Activated CD4-positive, alpha-beta T cell treated with anti-CD3 and anti-CD28 coated beads, Interleukin-2, amount 10 ng/mL, durations not matched to agents 7 days and 5 days (primary cell): ENCODE data around the gene PHF12. TPM values are rescaled to one million over a fixed set of nuclear protein-coding genes. Genes with fewer than 3 reads are reported as not detected.

Experiments
- CTCF ChIA-PET: fragments of 350-600 bp; sonication (Branson Sonifier 250); formaldehyde crosslinking; loops from one replicate; lab custom pipeline; 2021; ENCODE audit warnings: antibody characterized with exemption; lab: Charles Lee
- POLR2A ChIA-PET: fragments of 350-600 bp; sonication (Branson Sonifier 250); formaldehyde crosslinking; loops from one replicate; lab custom pipeline; 2021; ENCODE audit warnings: antibody characterized with exemption; lab: Charles Lee
- DNase-seq: peaks from one replicate; pipeline ENCODE4 v3.0.0-alpha.2; 2020
- H3K27ac Mint-ChIP-seq: one replicate; pipeline ENCODE4 v1.8.0; 2021; ENCODE audit warnings: mild to moderate bottlenecking, moderate library complexity, mixed read lengths
- H3K27me3 Mint-ChIP-seq: one replicate; pipeline ENCODE4 v1.8.0; 2021; ENCODE audit warnings: mixed read lengths
- H3K36me3 Mint-ChIP-seq: one replicate; pipeline ENCODE4 v1.8.0; 2021; ENCODE audit warnings: low read depth, mixed read lengths
- H3K4me1 Mint-ChIP-seq: one replicate; pipeline ENCODE4 v1.8.0; 2021; ENCODE audit warnings: mixed read lengths
- H3K4me3 Mint-ChIP-seq: one replicate; pipeline ENCODE4 v1.8.0; 2021; ENCODE audit warnings: mild to moderate bottlenecking, moderate library complexity, mixed read lengths
- H3K9me3 Mint-ChIP-seq: one replicate; pipeline ENCODE4 v1.8.0; 2021; ENCODE audit warnings: mixed read lengths
- total RNA-seq, 2 experiments: library from RNA; stranded (reverse); gene quantifications; one replicate each; pipeline ENCODE4 v1.2.3, GENCODE V29; 2021

PHF12 gene
- total RNA-seq, 2 experiments from 2014 or later, result 72.3 to 78.1 TPM

- DNase-seq, result no peak
- H3K36me3 Mint-ChIP-seq, result peaks cover 4% of the 10 kb centered on the region
- no peak overlapping the region for H3K27ac Mint-ChIP-seq
- no peaks in the 10 kb centered on the region for H3K9me3 Mint-ChIP-seq
- H3K4me3 Mint-ChIP-seq, result no peak overlapping the region
- peaks cover 7% of the 10 kb centered on the region for H3K4me1 Mint-ChIP-seq
- H3K27me3 Mint-ChIP-seq, result no peaks in the 10 kb centered on the region
- ChIA-PET CTCF (interaction anchor here (0.6 to 1.7 kb wide), 5 partner anchors 17 to 55 kb away, joined by 3 to 4 read pairs (median 3); no protein-coding TSS in a partner anchor), POLR2A (no interaction called here)
Observed at GRCh38 chr17:28864991-28865849, 86.1 kb downstream of the PHF12 start.

- peaks cover 7% of the 10 kb centered on the region for H3K4me1 Mint-ChIP-seq
- H3K27ac Mint-ChIP-seq, result no peak overlapping the region
- H3K4me3 Mint-ChIP-seq, result no peak overlapping the region
- ChIA-PET CTCF (interaction anchor here (2.4 kb wide), 1 partner anchor 15 kb away, joined by 11 read pairs; no protein-coding TSS in a partner anchor), POLR2A (no interaction called here)
- peaks cover 6% of the 10 kb centered on the region for H3K36me3 Mint-ChIP-seq
- no peak for DNase-seq
- H3K9me3 Mint-ChIP-seq, result no peaks in the 10 kb centered on the region
- H3K27me3 Mint-ChIP-seq, result no peaks in the 10 kb centered on the region
Observed at GRCh38 chr17:28863953-28864352, 87.4 kb downstream of the PHF12 start.

GRCh38 chr17:28862561-28862960, 88.8 kb downstream of the PHF12 start:
- peaks cover 7% of the 10 kb centered on the region for H3K4me1 Mint-ChIP-seq
- H3K27ac Mint-ChIP-seq, result peak overlapping the region; percentile 21
- H3K9me3 Mint-ChIP-seq, result no peaks in the 10 kb centered on the region
- CTCF ChIA-PET, result interaction anchor here (1.0 to 2.4 kb wide), 2 partner anchors 14 to 30 kb away, joined by 3 to 11 read pairs; no protein-coding TSS in a partner anchor
- peaks cover 12% of the 10 kb centered on the region for H3K36me3 Mint-ChIP-seq
- DNase-seq, result no peak
- no peaks in the 10 kb centered on the region for H3K27me3 Mint-ChIP-seq
- H3K4me3 Mint-ChIP-seq, result no peak overlapping the region
- POLR2A ChIA-PET, result no interaction called here

GRCh38 chr17:28861393-28862203, 89.7 kb downstream of the PHF12 start:
- H3K9me3 Mint-ChIP-seq, result no peaks in the 10 kb centered on the region
- no peak overlapping the region for H3K27ac Mint-ChIP-seq
- H3K4me1 Mint-ChIP-seq, result peaks cover 7% of the 10 kb centered on the region
- DNase-seq, result no peak
- ChIA-PET POLR2A (no interaction called here), CTCF (interaction anchor here (0.6 to 2.4 kb wide), 5 partner anchors 9 to 1020 kb away, joined by 3 to 11 read pairs (median 3); no protein-coding TSS in a partner anchor)
- no peak overlapping the region for H3K4me3 Mint-ChIP-seq
- H3K36me3 Mint-ChIP-seq, result peaks cover 13% of the 10 kb centered on the region
- H3K27me3 Mint-ChIP-seq, result no peaks in the 10 kb centered on the region

GRCh38 chr17:28860363-28860808, 90.9 kb downstream of the PHF12 start:
- Mint-ChIP-seq H3K27ac (no peak overlapping the region), H3K27me3 (no peaks in the 10 kb centered on the region), H3K36me3 (peaks cover 13% of the 10 kb centered on the region), H3K4me3 (no peak overlapping the region), H3K4me1 (peaks cover 11% of the 10 kb centered on the region), H3K9me3 (no peaks in the 10 kb centered on the region)
- CTCF ChIA-PET, result interaction anchor here (1.2 to 1.6 kb wide), 3 partner anchors 10 to 19 kb away, joined by 3 to 5 read pairs (median 3); no protein-coding TSS in a partner anchor
- DNase-seq, result no peak
- POLR2A ChIA-PET, result no interaction called here

GRCh38 chr17:28858801-28859355, 92.4 kb downstream of the PHF12 start:
- ChIA-PET POLR2A (no interaction called here), CTCF (interaction anchor here (0.6 to 1.6 kb wide), 9 partner anchors 10 to 462 kb away, joined by 3 to 6 read pairs (median 3); no protein-coding TSS in a partner anchor)
- DNase-seq, result no peak
- peaks cover 13% of the 10 kb centered on the region for H3K36me3 Mint-ChIP-seq
- peaks cover 17% of the 10 kb centered on the region for H3K4me1 Mint-ChIP-seq
- no peaks in the 10 kb centered on the region for H3K27me3 Mint-ChIP-seq
- H3K4me3 Mint-ChIP-seq, result no peak overlapping the region
- H3K27ac Mint-ChIP-seq, result no peak overlapping the region
- no peaks in the 10 kb centered on the region for H3K9me3 Mint-ChIP-seq

GRCh38 chr17:28857905-28858800, 93.2 kb downstream of the PHF12 start:
- CTCF ChIA-PET, result interaction anchor here (0.6 to 1.4 kb wide), 6 partner anchors 9 to 96 kb away, joined by 3 to 6 read pairs (median 3); no protein-coding TSS in a partner anchor
- no peaks in the 10 kb centered on the region for H3K9me3 Mint-ChIP-seq

GRCh38 chr17:28856028-28856574, 95.2 kb downstream of the PHF12 start:
- POLR2A ChIA-PET, result no interaction called here
- no peak for DNase-seq
- H3K4me3 Mint-ChIP-seq, result peak overlapping the region; percentile 80
- no peaks in the 10 kb centered on the region for H3K27me3 Mint-ChIP-seq
- CTCF ChIA-PET, result interaction anchor here (0.6 to 1.8 kb wide), 3 partner anchors 16 to 129 kb away, joined by 3 to 7 read pairs (median 5); no protein-coding TSS in a partner anchor
- H3K36me3 Mint-ChIP-seq, result peaks cover 13% of the 10 kb centered on the region
- no peaks in the 10 kb centered on the region for H3K9me3 Mint-ChIP-seq
- H3K27ac Mint-ChIP-seq, result peak overlapping the region; percentile 82
- H3K4me1 Mint-ChIP-seq, result peaks cover 20% of the 10 kb centered on the region

More at GRCh38 chr17:28857905-28858800, 93.2 kb downstream of the PHF12 start:
- DNase-seq, result no peak
- Mint-ChIP-seq H3K36me3 (peaks cover 13% of the 10 kb centered on the region), H3K27me3 (no peaks in the 10 kb centered on the region), H3K4me3 (peak overlapping the region; percentile 28), H3K27ac (no peak overlapping the region), H3K4me1 (peaks cover 20% of the 10 kb centered on the region)
- POLR2A ChIA-PET, result no interaction called here

GRCh38 chr17:28855336-28855679, 96.0 kb downstream of the PHF12 start:
- H3K4me3 Mint-ChIP-seq, result peak overlapping the region; percentile 80
- CTCF ChIA-PET, result interaction anchor here (0.6 to 1.0 kb wide), 2 partner anchors 46 to 195 kb away, joined by 3 to 4 read pairs; no protein-coding TSS in a partner anchor
- peaks cover 20% of the 10 kb centered on the region for H3K4me1 Mint-ChIP-seq
- no peaks in the 10 kb centered on the region for H3K27me3 Mint-ChIP-seq
- H3K9me3 Mint-ChIP-seq, result no peaks in the 10 kb centered on the region
- POLR2A ChIA-PET, result interaction anchor here (0.6 kb wide), 1 partner anchor 16 kb away, joined by 4 read pairs; no protein-coding TSS in a partner anchor
- no peak for DNase-seq
- peaks cover 11% of the 10 kb centered on the region for H3K36me3 Mint-ChIP-seq
- peak overlapping the region; percentile 82 for H3K27ac Mint-ChIP-seq
